B cell (primary cell): Measurements from ENCODE around the gene CROCC. TPM values are rescaled to one million over a fixed set of nuclear protein-coding genes. Genes with fewer than 3 reads are reported as not detected.

Source experiments
- ATAC-seq: fragments of 200-7000 bp; cut with Tn5 transposase; one replicate; pipeline ENCODE4 v1.10.0; 2021; ENCODE audit warnings: low read depth, mild to moderate bottlenecking, moderate number of reproducible peaks, moderate library complexity
- CTCF ChIA-PET: fragments of 350-600 bp; sonication (Branson Sonifier 250); formaldehyde crosslinking; loops from one replicate; lab custom pipeline; 2021; ENCODE audit warnings: antibody characterized with exemption, inconsistent platforms; lab: Charles Lee
- POLR2A ChIA-PET: fragments of 350-600 bp; sonication (Branson Sonifier 250); formaldehyde crosslinking; loops from one replicate; lab custom pipeline; 2021; ENCODE audit warnings: antibody characterized with exemption; lab: Charles Lee
- DNase-seq: peaks from one replicate; pipeline ENCODE4 v3.0.0; 2013
- H2AFZ ChIP-seq: 2 replicates; pipeline ENCODE4 v1.6.1; 2012; ENCODE audit warnings: mild to moderate bottlenecking, low read depth, low read length; ENCODE audit not compliant: insufficient read depth, poor library complexity, severe bottlenecking
- H3K27ac ChIP-seq, 2 donors: 1 replicate in 1 of 2; 2 replicates in 1 of 2; pipeline ENCODE4 v1.5.1; 2012 to 2013; ENCODE audit warnings: low read length in 2 of 2, mild to moderate bottlenecking in 2 of 2, moderate library complexity in 1 of 2
- H3K27me3 ChIP-seq, 4 experiments: fragments of 200-600 bp in 1 of 4; sonication (generic) in 1 of 4; replicated peaks in 1 of 4; 1 replicate in 2 of 4; 2 replicates in 2 of 4; pipeline versions ENCODE4 v1.6.1 to v1.7.0; 2013 to 2016; ENCODE audit warnings: low read length in 3 of 4, mild to moderate bottlenecking in 2 of 4, mixed read lengths in 1 of 4, moderate library complexity in 1 of 4; ENCODE audit not compliant: insufficient read depth in 4 of 4, control insufficient read depth in 3 of 4; ENCODE audit errors: control extremely low read depth in 1 of 4
- H3K36me3 ChIP-seq, 2 experiments: replicated peaks in 1 of 2; 1 replicate in 1 of 2; 2 replicates in 1 of 2; pipeline versions ENCODE4 v1.6.1 to v1.7.1; 2013; ENCODE audit warnings: low read length in 1 of 2; ENCODE audit not compliant: insufficient read depth in 2 of 2, control insufficient read depth in 1 of 2; ENCODE audit errors: control extremely low read depth in 1 of 2, extremely low read depth in 1 of 2
- H3K4me1 ChIP-seq, 2 donors: fragments of 200-600 bp in 1 of 2; sonication (generic) in 1 of 2; 1 replicate in 1 of 2; 2 replicates in 1 of 2; pipeline versions ENCODE4 v1.5.1 to v1.6.1; 2013 to 2017; ENCODE audit warnings: low read length in 2 of 2; ENCODE audit not compliant: control insufficient read depth in 2 of 2, insufficient read depth in 2 of 2
- H3K4me2 ChIP-seq: replicated peaks from 2 replicates; pipeline ENCODE3; 2012; ENCODE audit warnings: mild to moderate bottlenecking, low read depth, low read length; ENCODE audit not compliant: poor library complexity, severe bottlenecking
- H3K4me3 ChIP-seq, 5 experiments: fragments of 200-600 bp in 1 of 5; sonication (generic) in 1 of 5; 1 replicate in 3 of 5; 2 replicates in 2 of 5; pipeline versions ENCODE4 v1.5.1 to v1.7.0; 2011 to 2016; ENCODE audit warnings: low read length in 4 of 5, mild to moderate bottlenecking in 4 of 5, low read depth in 2 of 5, control low read depth in 1 of 5, moderate library complexity in 1 of 5; ENCODE audit not compliant: insufficient read depth in 1 of 5; ENCODE audit errors: control extremely low read depth in 1 of 5, extremely low read depth in 1 of 5
- H3K79me2 ChIP-seq: fragments of 200-600 bp; sonication (generic); one replicate; pipeline ENCODE4 v1.6.0; 2016; ENCODE audit warnings: low read length; ENCODE audit not compliant: control insufficient read depth, insufficient read depth
- H3K9ac ChIP-seq: fragments of 200-600 bp; sonication (generic); 2 replicates; pipeline ENCODE4 v1.6.1; 2017; ENCODE audit warnings: mild to moderate bottlenecking, low read length, moderate library complexity
- H3K9me3 ChIP-seq, 3 donors: one replicate each; pipeline versions ENCODE4 v1.6.1 to v1.7.1; 2013; ENCODE audit warnings: low read length in 2 of 3; ENCODE audit not compliant: control insufficient read depth in 2 of 3, insufficient read depth in 1 of 3; ENCODE audit errors: control extremely low read depth in 1 of 3
- H4K20me1 ChIP-seq: 2 replicates; pipeline ENCODE4 v1.6.0; 2012; ENCODE audit warnings: mild to moderate bottlenecking, low read length; ENCODE audit not compliant: insufficient read depth, control insufficient read depth, poor library complexity, severe bottlenecking
- H3K27ac Mint-ChIP-seq: one replicate; pipeline ENCODE4 v1.8.0; 2021; ENCODE audit warnings: mixed read lengths
- H3K27me3 Mint-ChIP-seq: one replicate; pipeline ENCODE4 v1.8.0; 2021; ENCODE audit warnings: mixed read lengths
- H3K4me1 Mint-ChIP-seq: one replicate; pipeline ENCODE4 v1.8.0; 2021; ENCODE audit warnings: mixed read lengths
- H3K4me3 Mint-ChIP-seq: one replicate; pipeline ENCODE4 v1.8.0; 2021; ENCODE audit warnings: mixed read lengths
- H3K9me3 Mint-ChIP-seq: one replicate; pipeline ENCODE4 v1.8.0; 2022; ENCODE audit warnings: mixed read lengths; ENCODE audit not compliant: insufficient read depth
- EZH2 ChIP-seq: IDR thresholded peaks from 2 replicates; pipeline ENCODE4 v1.6.1; 2012; ENCODE audit warnings: borderline replicate concordance, low read depth, mild to moderate bottlenecking, moderate library complexity, low read length; ENCODE audit not compliant: insufficient read depth, poor library complexity, severe bottlenecking
- WGBS: methylation state at CpG from one replicate; pipeline ENCODE4 v1.1.5; 2013; ENCODE audit warnings: missing lambda C conversion rate; ENCODE audit not compliant: insufficient coverage; 5-methylcytosine and 5-hydroxymethylcytosine counted together
- intact Hi-C: fragments of 100-400 bp; cut with micrococcal nuclease; formaldehyde crosslinking; loops from one replicate; pipeline ENCODE4 v1.10.0; 2022
- polyA plus RNA-seq: library from polyadenylated mRNA; depleted of rRNA; stranded (reverse); fragments of >200 nt; gene quantifications from 2 replicates; pipeline ENCODE4 v1.2.3, GENCODE V29; 2012
- total RNA-seq, 2 donors: library from RNA; stranded (reverse); fragments of 120-200 nt in 1 of 2; gene quantifications; 1 replicate in 1 of 2; 2 replicates in 1 of 2; pipeline versions ENCODE4 v1.2.3 to v1.2.4, GENCODE V29; 2013 to 2022
- TF ChIP-seq, protein P1 (sequence below): fragments of 200-600 bp; IDR thresholded peaks from one replicate; pipeline ENCODE4 v1.8.0; 2022; ENCODE audit warnings: antibody characterized with exemption, mild to moderate bottlenecking

The CROCC gene
- total and polyA plus RNA-seq, 2 donors (not counting 1 experiment from before 2014, with no cell fraction given): 66.2 to 120 TPM

DNA sequence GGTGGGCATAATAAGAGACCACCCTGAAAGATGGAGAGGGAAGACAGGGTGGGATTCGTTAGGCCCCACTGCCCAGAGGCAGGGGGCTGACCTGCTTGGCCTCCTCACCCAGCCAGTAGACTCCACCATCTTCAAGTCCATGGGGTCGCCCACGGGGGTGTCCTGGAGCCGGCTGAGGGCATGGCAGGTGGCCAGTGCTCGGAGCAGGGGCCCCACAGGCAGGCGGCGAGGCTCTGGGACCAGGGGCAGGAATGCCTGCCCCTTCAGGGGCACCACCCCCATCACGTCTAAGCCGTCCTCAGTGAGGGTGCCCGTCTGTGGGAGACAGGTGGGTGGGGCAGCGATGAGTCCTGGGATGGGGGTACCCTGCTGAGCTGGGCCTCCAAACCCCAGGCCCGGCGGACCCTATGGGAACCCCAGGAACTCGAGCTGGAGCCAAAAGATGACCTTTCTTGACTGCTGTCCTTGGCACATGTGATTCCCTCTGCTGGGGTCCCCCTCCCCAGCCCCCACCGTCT is 71.8 kb downstream of the CROCC start:
- Histone ChIP-seq H3K4me1 (no peaks in the 10 kb centered on the region), H4K20me1 (no peaks in the 10 kb centered on the region), H3K9me3 (no peaks in the 10 kb centered on the region), H3K79me2 (no peaks in the 10 kb centered on the region), H2AFZ (no peak overlapping the region), H3K27ac (no peak overlapping the region), H3K4me2 (no peak overlapping the region), H3K4me3 (no peak overlapping the region), H3K9ac (no peak overlapping the region), H3K27me3 (no peaks in the 10 kb centered on the region), H3K36me3 (peaks cover 3 to 30% of the 10 kb centered on the region in 2 experiments)
- DNase-seq: no peak
- TF ChIP-seq EZH2: no peak
- TF ChIP-seq, protein P1, sequence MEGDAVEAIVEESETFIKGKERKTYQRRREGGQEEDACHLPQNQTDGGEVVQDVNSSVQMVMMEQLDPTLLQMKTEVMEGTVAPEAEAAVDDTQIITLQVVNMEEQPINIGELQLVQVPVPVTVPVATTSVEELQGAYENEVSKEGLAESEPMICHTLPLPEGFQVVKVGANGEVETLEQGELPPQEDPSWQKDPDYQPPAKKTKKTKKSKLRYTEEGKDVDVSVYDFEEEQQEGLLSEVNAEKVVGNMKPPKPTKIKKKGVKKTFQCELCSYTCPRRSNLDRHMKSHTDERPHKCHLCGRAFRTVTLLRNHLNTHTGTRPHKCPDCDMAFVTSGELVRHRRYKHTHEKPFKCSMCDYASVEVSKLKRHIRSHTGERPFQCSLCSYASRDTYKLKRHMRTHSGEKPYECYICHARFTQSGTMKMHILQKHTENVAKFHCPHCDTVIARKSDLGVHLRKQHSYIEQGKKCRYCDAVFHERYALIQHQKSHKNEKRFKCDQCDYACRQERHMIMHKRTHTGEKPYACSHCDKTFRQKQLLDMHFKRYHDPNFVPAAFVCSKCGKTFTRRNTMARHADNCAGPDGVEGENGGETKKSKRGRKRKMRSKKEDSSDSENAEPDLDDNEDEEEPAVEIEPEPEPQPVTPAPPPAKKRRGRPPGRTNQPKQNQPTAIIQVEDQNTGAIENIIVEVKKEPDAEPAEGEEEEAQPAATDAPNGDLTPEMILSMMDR: no peak
- no peaks in the 10 kb centered on the region for H3K9me3 Mint-ChIP-seq
- H3K27me3 Mint-ChIP-seq: no peaks in the 10 kb centered on the region
- WGBS: 97% methylated on average over 13 of the region's 15 CpGs
- intact Hi-C loops: no loop called here
- CTCF ChIA-PET: no interaction called here
- H3K4me1 Mint-ChIP-seq: no peaks in the 10 kb centered on the region
- POLR2A ChIA-PET: no interaction called here
- no peak for ATAC-seq
- no peak overlapping the region for H3K27ac Mint-ChIP-seq
- no peak overlapping the region for H3K4me3 Mint-ChIP-seq

DNA sequence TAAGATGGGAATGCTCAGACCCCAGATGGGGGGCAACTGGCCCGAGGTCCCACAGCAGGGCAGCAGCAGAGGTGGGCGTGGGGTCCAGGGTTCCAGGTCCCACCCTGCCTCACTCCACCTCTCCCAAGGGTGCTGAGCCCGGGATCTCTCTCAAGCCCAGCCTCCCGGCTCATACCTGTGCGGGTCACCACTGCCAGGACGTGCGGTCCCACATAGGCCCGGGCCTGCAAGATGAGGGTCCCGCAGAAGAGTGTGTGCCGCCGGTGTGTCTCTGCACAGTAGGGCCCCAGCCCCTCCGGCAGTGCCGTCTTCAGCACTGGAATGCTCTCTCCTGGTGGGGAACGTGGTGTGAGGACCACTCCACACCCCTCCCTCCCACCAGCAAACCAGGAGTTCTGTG is 75.1 kb downstream of the CROCC start:
- ChIA-PET CTCF (no interaction called here), POLR2A (no interaction called here)
- Histone ChIP-seq H3K9ac (no peak overlapping the region), H3K4me1 (no peaks in the 10 kb centered on the region), H3K36me3 (peaks cover 6 to 21% of the 10 kb centered on the region in 2 experiments), H3K79me2 (no peaks in the 10 kb centered on the region), H3K4me3 (no peak overlapping the region), H3K9me3 (no peaks in the 10 kb centered on the region), H4K20me1 (no peaks in the 10 kb centered on the region), H3K27ac (no peak overlapping the region), H3K27me3 (no peaks in the 10 kb centered on the region), H3K4me2 (no peak overlapping the region), H2AFZ (no peak overlapping the region)
- H3K4me3 Mint-ChIP-seq: no peak overlapping the region
- H3K9me3 Mint-ChIP-seq: no peaks in the 10 kb centered on the region
- no peak overlapping the region for H3K27ac Mint-ChIP-seq
- H3K4me1 Mint-ChIP-seq: no peaks in the 10 kb centered on the region
- H3K27me3 Mint-ChIP-seq: no peaks in the 10 kb centered on the region
- TF ChIP-seq EZH2: no peak
- TF ChIP-seq, protein P1: no peak
- intact Hi-C loops: no loop called here
- 96% methylated on average over 14 of the region's 14 CpGs for WGBS
- ATAC-seq (no peak), DNase-seq (no peak)
